ENCODE measurements around the gene PPP6R3.

PPP6R3 gene

DNA sequence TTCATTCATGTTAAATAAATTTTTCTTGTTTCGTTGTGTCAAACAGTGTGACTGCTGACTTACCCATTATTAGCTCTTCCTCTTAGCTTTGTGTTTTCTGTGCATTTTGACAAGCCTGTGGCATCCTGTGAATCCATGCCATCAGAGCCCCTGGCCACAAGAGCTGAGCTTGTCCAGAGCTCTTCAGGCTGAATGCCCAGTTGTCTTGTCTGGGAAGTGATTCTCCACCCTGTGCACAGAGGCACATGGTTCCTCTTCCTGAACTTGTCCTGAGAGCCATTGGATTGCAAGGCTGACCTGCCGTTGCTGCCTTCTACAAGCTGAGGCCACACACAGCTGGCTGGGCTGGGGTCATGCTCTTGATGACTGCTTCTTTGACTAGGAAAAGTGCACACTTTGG lies 64.1 kb downstream of the PPP6R3 start:
- H3K27ac ChIP-seq (ENCODE audit: low read length), result no peak overlapping the region
- no peaks in the 10 kb centered on the region for H3K9me3 ChIP-seq (ENCODE audit: control insufficient read depth, insufficient read depth, low read length)
- H3K27me3 ChIP-seq (ENCODE audit: control insufficient read depth, insufficient read depth, low read length), result no peaks in the 10 kb centered on the region
- no peak overlapping the region for H3K4me3 ChIP-seq (ENCODE audit: low read length)
- peaks cover 5% of the 10 kb centered on the region; the same call in 1 of the 2 replicates for H3K36me3 ChIP-seq (ENCODE audit: control insufficient read depth, insufficient read depth, low read length)
- DNase-seq (ENCODE audit: low read depth, low spot score), result no peak
- no peaks in the 10 kb centered on the region for H3K4me1 ChIP-seq (ENCODE audit: control insufficient read depth, insufficient read depth, low read length)
- no CpG with 5 or more reads among the region's 2 CpGs for WGBS (ENCODE audit: insufficient coverage, insufficient read length)

DNA sequence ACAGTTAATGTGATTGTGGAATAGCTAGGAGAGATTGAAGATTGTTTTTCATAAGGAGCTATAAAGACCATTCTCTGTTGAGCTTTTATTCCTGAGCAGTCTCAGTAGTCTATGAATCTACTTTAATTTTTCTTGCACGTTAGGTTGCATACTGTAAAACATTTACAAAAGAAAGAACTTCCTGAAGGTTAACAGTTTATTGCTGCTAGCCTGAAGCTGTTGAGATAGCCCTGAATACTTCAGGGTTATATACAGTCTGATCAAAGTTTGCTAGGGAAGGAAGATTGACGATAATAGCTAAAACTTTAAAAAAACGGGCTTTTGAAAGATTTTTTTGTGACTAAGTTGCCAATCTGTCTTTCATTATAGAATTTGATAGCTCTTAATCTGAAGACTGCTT lies 64.8 kb downstream of the PPP6R3 start:
- no peaks in the 10 kb centered on the region for H3K4me1 ChIP-seq (ENCODE audit: control insufficient read depth, insufficient read depth, low read length)
- no peak for DNase-seq (ENCODE audit: low read depth, low spot score)
- no peaks in the 10 kb centered on the region for H3K27me3 ChIP-seq (ENCODE audit: control insufficient read depth, insufficient read depth, low read length)
- H3K36me3 ChIP-seq (ENCODE audit: control insufficient read depth, insufficient read depth, low read length), result peaks cover 5% of the 10 kb centered on the region; the same call in 1 of the 2 replicates
- no CpG with 5 or more reads among the region's 3 CpGs for WGBS (ENCODE audit: insufficient coverage, insufficient read length)
- H3K4me3 ChIP-seq (ENCODE audit: low read length), result no peak overlapping the region
- no peaks in the 10 kb centered on the region for H3K9me3 ChIP-seq (ENCODE audit: control insufficient read depth, insufficient read depth, low read length)
- no peak overlapping the region for H3K27ac ChIP-seq (ENCODE audit: low read length)

DNA sequence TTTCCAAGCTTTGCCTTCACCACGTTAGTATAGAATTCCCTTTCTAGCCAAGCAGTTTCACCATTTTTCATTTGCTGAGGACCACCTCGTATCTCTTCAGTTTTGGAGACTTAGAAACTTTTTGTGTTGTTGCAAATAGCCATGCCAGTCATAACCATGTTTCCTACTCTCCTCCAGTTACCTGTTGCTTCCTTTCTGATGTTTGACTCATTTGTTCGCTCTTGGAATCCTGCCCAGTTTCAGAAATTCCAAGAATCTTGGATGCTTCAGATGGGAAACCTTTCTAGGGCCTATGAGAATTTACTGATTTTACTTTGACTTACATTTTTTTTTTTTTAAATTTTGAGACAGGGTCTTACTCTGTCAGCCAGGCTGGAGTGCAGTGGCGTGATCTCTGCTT lies 65.4 kb downstream of the PPP6R3 start:
- H3K36me3 ChIP-seq (ENCODE audit: control insufficient read depth, insufficient read depth, low read length), result peaks cover 5% of the 10 kb centered on the region; the same call in 1 of the 2 replicates
- H3K9me3 ChIP-seq (ENCODE audit: control insufficient read depth, insufficient read depth, low read length), result no peaks in the 10 kb centered on the region
- H3K27ac ChIP-seq (ENCODE audit: low read length), result no peak overlapping the region
- no peaks in the 10 kb centered on the region for H3K27me3 ChIP-seq (ENCODE audit: control insufficient read depth, insufficient read depth, low read length)
- H3K4me3 ChIP-seq (ENCODE audit: low read length), result no peak overlapping the region
- WGBS (ENCODE audit: insufficient coverage, insufficient read length), result no CpG with 5 or more reads among the region's 4 CpGs
- DNase-seq (ENCODE audit: low read depth, low spot score), result no peak
- H3K4me1 ChIP-seq (ENCODE audit: control insufficient read depth, insufficient read depth, low read length), result no peaks in the 10 kb centered on the region

DNA sequence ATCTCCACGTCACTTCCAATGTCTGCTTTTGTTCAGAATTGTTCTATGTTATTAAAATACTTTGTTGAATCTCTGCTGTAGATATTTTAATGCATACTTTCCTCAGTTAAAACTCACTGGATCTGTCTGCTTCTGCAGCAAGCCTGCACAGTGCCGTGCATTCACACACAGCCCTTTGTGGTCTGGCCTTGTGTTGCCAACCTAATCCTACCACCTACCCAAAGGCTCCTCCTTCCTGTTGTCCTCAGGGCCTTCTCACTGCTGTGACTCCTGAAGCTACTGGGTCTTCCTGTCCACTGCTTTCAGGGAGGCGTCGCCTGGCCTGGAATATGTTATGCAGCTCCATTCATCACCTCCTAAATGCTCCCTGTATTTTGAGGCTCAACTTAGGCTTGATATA lies 67.0 kb downstream of the PPP6R3 start:
- H3K27ac ChIP-seq (ENCODE audit: low read length), result no peak overlapping the region

DNA sequence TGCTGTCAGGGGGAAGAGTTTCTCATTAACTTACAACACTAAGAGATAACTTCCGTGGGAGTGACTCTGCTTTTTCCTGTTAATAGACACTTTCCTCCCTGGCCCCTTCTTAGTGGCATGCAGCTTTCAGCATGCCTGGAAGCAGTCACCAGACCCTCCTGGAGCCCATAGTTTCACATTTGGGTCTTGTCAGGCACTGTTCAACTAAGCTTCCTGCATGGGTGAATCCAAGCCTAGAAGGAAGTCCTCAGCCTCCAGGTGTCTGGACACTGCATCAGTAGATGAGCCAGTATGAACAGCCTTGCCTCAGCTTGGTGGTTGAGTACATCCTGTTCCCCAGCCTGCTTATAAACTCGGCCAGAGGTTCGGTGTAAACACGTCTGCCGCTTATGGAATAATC lies 68.1 kb downstream of the PPP6R3 start:
- no peak overlapping the region for H3K4me3 ChIP-seq (ENCODE audit: low read length)
- no peaks in the 10 kb centered on the region for H3K9me3 ChIP-seq (ENCODE audit: control insufficient read depth, insufficient read depth, low read length)
- H3K4me1 ChIP-seq (ENCODE audit: control insufficient read depth, insufficient read depth, low read length), result no peaks in the 10 kb centered on the region
- no peak overlapping the region for H3K27ac ChIP-seq (ENCODE audit: low read length)
- no peak for DNase-seq (ENCODE audit: low read depth, low spot score)
- peaks cover 5% of the 10 kb centered on the region; the same call in 1 of the 2 replicates for H3K36me3 ChIP-seq (ENCODE audit: control insufficient read depth, insufficient read depth, low read length)
- no peaks in the 10 kb centered on the region for H3K27me3 ChIP-seq (ENCODE audit: control insufficient read depth, insufficient read depth, low read length)
- WGBS (ENCODE audit: insufficient coverage, insufficient read length), result no CpG with 5 or more reads among the region's 5 CpGs

More for the DNA sequence above, 67.0 kb downstream of the PPP6R3 start:
- Histone ChIP-seq H3K4me1 (ENCODE audit: control insufficient read depth, insufficient read depth, low read length) (no peaks in the 10 kb centered on the region), H3K36me3 (ENCODE audit: control insufficient read depth, insufficient read depth, low read length) (peaks cover 5% of the 10 kb centered on the region; the same call in 1 of the 2 replicates), H3K4me3 (ENCODE audit: low read length) (no peak overlapping the region), H3K27me3 (ENCODE audit: control insufficient read depth, insufficient read depth, low read length) (no peaks in the 10 kb centered on the region), H3K9me3 (ENCODE audit: control insufficient read depth, insufficient read depth, low read length) (no peaks in the 10 kb centered on the region)
- WGBS (ENCODE audit: insufficient coverage, insufficient read length), result no CpG with 5 or more reads among the region's 4 CpGs
- DNase-seq (ENCODE audit: low read depth, low spot score), result no peak

DNA sequence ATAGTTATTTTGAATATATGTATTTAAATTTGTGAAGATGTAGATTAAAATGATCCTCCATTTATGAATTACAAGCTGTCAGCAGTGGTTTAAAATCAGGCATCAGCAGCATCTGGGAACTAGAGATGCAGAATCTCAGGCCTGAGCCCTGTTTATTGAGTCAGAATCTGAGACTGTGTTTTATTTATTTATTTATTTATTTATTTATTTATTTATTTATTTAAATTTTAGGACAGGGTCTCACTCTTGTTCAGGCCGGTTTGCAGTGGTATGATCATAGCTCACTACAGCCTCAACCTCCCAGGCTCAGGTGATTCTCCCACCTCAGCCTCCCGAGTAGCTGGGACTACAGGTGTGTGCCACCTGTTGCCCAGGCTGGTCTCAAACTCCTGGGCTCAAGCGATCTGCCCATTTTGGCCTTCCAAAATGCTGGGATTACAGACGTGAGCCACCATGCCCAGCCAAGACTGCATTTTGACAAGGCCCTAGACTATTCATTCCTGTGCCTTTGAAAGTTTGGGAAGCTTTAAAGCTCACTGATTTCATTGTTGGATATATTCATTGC lies 70.7 kb downstream of the PPP6R3 start:
- no CpG with 5 or more reads among the region's 4 CpGs for whole genome bisulfite sequencing (ENCODE audit: insufficient coverage, insufficient read length)
- H3K36me3 ChIP-seq (ENCODE audit: control insufficient read depth, insufficient read depth, low read length), result peaks cover 6% of the 10 kb centered on the region; the same call in 1 of the 2 replicates
- no peak overlapping the region for H3K27ac ChIP-seq (ENCODE audit: low read length)

DNA sequence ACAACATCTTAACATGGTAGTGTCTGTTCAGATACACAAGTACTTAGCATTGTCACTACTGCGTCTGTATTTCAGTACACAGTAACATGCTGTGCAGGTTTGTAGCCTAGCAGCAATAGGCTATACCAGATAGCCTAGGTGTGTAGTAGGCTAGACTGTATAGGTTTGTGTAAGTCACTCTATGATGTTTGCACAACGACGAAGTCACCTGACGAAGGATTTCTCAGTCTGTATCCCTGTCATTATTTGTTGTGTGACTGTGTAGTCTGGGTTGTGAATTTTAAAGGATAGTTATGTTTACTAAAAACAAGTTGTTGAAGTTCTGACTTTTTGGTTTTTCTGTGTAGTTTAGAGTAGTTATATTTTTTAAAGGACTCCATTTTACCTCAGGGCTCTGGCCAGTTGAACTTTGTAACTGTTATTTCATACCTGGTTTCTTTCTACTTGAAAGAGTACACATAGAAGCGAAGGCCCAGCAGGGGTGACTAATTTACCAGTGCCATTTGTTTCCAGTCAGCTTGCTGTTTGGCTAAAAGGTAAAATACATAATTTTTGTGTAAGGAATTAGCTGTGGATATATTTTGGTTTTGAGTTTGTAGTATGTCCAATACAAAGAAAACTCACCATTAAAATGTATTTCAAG lies 72.3 kb downstream of the PPP6R3 start:
- peaks cover 6% of the 10 kb centered on the region; the same call in 1 of the 2 replicates for H3K36me3 ChIP-seq (ENCODE audit: control insufficient read depth, insufficient read depth, low read length)
- H3K9me3 ChIP-seq (ENCODE audit: control insufficient read depth, insufficient read depth, low read length), result no peaks in the 10 kb centered on the region
- H3K4me3 ChIP-seq (ENCODE audit: low read length), result no peak overlapping the region
- no peak for DNase-seq (ENCODE audit: low read depth, low spot score)
- H3K4me1 ChIP-seq (ENCODE audit: control insufficient read depth, insufficient read depth, low read length), result 0 out of 2 replicates have a peak, but pooled peaks cover 3% of the 10 kb centered on the region
- WGBS (ENCODE audit: insufficient coverage, insufficient read length), result no CpG with 5 or more reads among the region's 5 CpGs
- H3K27ac ChIP-seq (ENCODE audit: low read length), result no peak overlapping the region
- no peaks in the 10 kb centered on the region for H3K27me3 ChIP-seq (ENCODE audit: control insufficient read depth, insufficient read depth, low read length)

More for the DNA sequence above, 70.7 kb downstream of the PPP6R3 start:
- DNase-seq (ENCODE audit: low read depth, low spot score), result no peak
- H3K27me3 ChIP-seq (ENCODE audit: control insufficient read depth, insufficient read depth, low read length), result no peaks in the 10 kb centered on the region
- H3K4me1 ChIP-seq (ENCODE audit: control insufficient read depth, insufficient read depth, low read length), result 0 out of 2 replicates have a peak, but pooled peaks cover 3% of the 10 kb centered on the region
- no peaks in the 10 kb centered on the region for H3K9me3 ChIP-seq (ENCODE audit: control insufficient read depth, insufficient read depth, low read length)
- no peak overlapping the region for H3K4me3 ChIP-seq (ENCODE audit: low read length)

DNA sequence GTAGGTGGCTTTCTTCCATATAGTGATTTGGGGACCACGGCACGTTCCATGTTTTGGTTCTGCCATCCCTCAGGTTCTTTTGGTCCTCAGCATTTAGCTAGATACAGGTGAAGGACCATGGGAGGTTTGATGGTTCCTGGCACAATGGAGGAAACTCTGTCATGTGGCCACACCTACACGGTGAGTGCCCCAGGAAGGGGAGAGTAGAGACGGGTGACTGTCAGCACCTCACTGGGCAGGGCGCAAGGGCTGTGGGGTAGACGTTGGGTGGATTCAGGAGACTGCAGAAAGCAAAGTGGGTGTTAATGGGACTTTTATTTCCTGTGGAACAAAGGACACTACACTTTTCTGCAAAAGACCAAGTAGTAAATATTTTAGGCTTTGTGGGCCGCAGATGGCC lies 73.4 kb downstream of the PPP6R3 start:
- Histone ChIP-seq H3K36me3 (ENCODE audit: control insufficient read depth, insufficient read depth, low read length) (peaks cover 3% of the 10 kb centered on the region; the same call in 1 of the 2 replicates), H3K4me1 (ENCODE audit: control insufficient read depth, insufficient read depth, low read length) (peaks cover 3% of the 10 kb centered on the region; the same call in 1 of the 2 replicates)
- WGBS (ENCODE audit: insufficient coverage, insufficient read length), result no CpG with 5 or more reads among the region's 7 CpGs

DNA sequence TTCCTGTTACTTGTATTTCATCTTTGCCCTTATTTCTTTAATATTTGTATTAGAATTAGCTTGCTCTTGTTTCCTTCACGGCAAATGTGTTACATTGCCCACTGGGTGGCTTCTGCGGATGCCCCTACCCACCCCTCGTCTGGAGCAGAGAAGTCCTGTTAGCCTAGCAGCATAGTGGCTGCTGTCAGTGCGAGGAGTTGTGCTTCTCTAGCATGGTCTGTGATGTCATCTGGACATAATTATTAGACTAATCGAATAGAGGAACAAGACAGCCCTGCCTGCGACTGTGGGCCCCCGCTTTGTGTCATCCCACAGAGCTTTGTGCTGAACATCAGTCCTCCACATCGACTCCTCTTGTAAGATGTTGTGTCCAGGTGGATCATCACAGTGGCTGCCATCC lies 74.5 kb downstream of the PPP6R3 start:
- no peaks in the 10 kb centered on the region for H3K27me3 ChIP-seq (ENCODE audit: control insufficient read depth, insufficient read depth, low read length)
- no peaks in the 10 kb centered on the region for H3K9me3 ChIP-seq (ENCODE audit: control insufficient read depth, insufficient read depth, low read length)
- H3K4me3 ChIP-seq (ENCODE audit: low read length), result no peak overlapping the region
- DNase-seq (ENCODE audit: low read depth, low spot score), result no peak
- peaks cover 3% of the 10 kb centered on the region; the same call in 1 of the 2 replicates for H3K36me3 ChIP-seq (ENCODE audit: control insufficient read depth, insufficient read depth, low read length)
- WGBS (ENCODE audit: insufficient coverage, insufficient read length), result no CpG with 5 or more reads among the region's 8 CpGs
- peaks cover 9% of the 10 kb centered on the region for H3K4me1 ChIP-seq (ENCODE audit: control insufficient read depth, insufficient read depth, low read length)
- no peak overlapping the region for H3K27ac ChIP-seq (ENCODE audit: low read length)

More for the DNA sequence above, 73.4 kb downstream of the PPP6R3 start:
- Histone ChIP-seq H3K27me3 (ENCODE audit: control insufficient read depth, insufficient read depth, low read length) (no peaks in the 10 kb centered on the region), H3K9me3 (ENCODE audit: control insufficient read depth, insufficient read depth, low read length) (no peaks in the 10 kb centered on the region), H3K4me3 (ENCODE audit: low read length) (no peak overlapping the region), H3K27ac (ENCODE audit: low read length) (no peak overlapping the region)
- DNase-seq (ENCODE audit: low read depth, low spot score), result no peak

DNA sequence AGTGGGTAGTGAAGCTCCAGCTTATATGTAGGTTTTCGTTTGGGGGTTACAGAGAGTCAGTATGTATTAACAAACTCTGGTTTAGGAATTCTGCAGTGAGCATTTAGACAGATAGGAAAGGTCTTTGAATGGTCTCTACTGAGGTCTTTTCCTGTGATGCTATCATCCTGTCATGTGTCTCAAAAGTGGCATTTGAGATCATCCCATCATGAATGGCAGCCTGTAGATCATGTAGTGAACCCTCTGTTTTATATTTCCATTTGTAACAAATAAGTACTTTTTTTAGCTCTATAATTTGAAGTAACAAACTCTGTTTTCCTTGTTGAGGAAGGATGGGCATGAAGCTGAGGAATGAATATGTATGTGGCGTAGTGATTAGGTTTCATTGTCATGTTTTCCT lies 76.2 kb downstream of the PPP6R3 start:
- Histone ChIP-seq H3K9me3 (ENCODE audit: control insufficient read depth, insufficient read depth, low read length) (no peaks in the 10 kb centered on the region), H3K4me3 (ENCODE audit: low read length) (no peak overlapping the region), H3K27ac (ENCODE audit: low read length) (no peak overlapping the region), H3K27me3 (ENCODE audit: control insufficient read depth, insufficient read depth, low read length) (no peaks in the 10 kb centered on the region), H3K4me1 (ENCODE audit: control insufficient read depth, insufficient read depth, low read length) (peaks cover 10% of the 10 kb centered on the region), H3K36me3 (ENCODE audit: control insufficient read depth, insufficient read depth, low read length) (peaks cover 3% of the 10 kb centered on the region; the same call in 1 of the 2 replicates)
- no peak for DNase-seq (ENCODE audit: low read depth, low spot score)
- WGBS (ENCODE audit: insufficient coverage, insufficient read length), result no CpG with 5 or more reads among the region's 2 CpGs

Data from iPS DF 6.9 (cell line).